H1 (cell line): Measurements from ENCODE around the gene UBASH3B. TPM values are rescaled to one million over a fixed set of nuclear protein-coding genes. Genes with fewer than 3 reads are reported as not detected.

Experiments used
- BCL11A ChIP-seq, 2 experiments: IDR thresholded peaks; one replicate each; pipeline ENCODE4 v1.6.1; 2011; ENCODE audit warnings: low read depth in 2 of 2, low read length in 2 of 2, mild to moderate bottlenecking in 2 of 2
- FOSL1 ChIP-seq: IDR thresholded peaks from 2 replicates; pipeline ENCODE4 v1.6.1; 2011; ENCODE audit warnings: mild to moderate bottlenecking, low read depth, low read length, moderate library complexity; ENCODE audit not compliant: insufficient read depth
- JUN ChIP-seq: IDR thresholded peaks from 2 replicates; pipeline ENCODE4 v1.6.1; 2011; ENCODE audit warnings: low read depth, mild to moderate bottlenecking, improper control_type of control experiment, low read length
- NRF1 ChIP-seq: IDR thresholded peaks from 2 replicates; pipeline ENCODE4 v1.6.1; 2011; ENCODE audit warnings: mild to moderate bottlenecking, low read depth, low read length, improper control_type of control experiment
- RFX5 ChIP-seq: IDR thresholded peaks from 2 replicates; pipeline ENCODE4 v1.6.1; 2011; ENCODE audit warnings: low read depth, low read length, improper control_type of control experiment, borderline replicate concordance
- SUZ12 ChIP-seq: fragments of 200-600 bp; sonication (generic); IDR thresholded peaks from 2 replicates; pipeline ENCODE4 v1.6.1; 2012; ENCODE audit warnings: mild to moderate bottlenecking, inconsistent platforms, low read length, moderate library complexity, mixed read lengths
- TBP ChIP-seq: IDR thresholded peaks from 2 replicates; pipeline ENCODE4 v1.6.1; 2011; ENCODE audit warnings: low read depth, low read length, improper control_type of control experiment
- polyA plus RNA-seq, 7 experiments: library from polyadenylated mRNA; depleted of rRNA in 3 of 7; stranded (reverse) in 5 of 7; unstranded in 2 of 7; fragments of >200 nt in 5 of 7; fragments of 200-250 nt in 2 of 7; gene quantifications; 1 replicate in 5 of 7; 2 replicates in 1 of 7; 4 replicates in 1 of 7; pipeline versions ENCODE4 v1.2.1 to v1.2.3, GENCODE V29; 2011 to 2013; ENCODE audit warnings: missing spikeins in 2 of 7, mixed read lengths in 2 of 7
- total RNA-seq: library from RNA; stranded (reverse); fragmentation: NEBNext Ultra II Directional; extraction: Animal tissue kit (Norgen Biotek cat#: 25700); gene quantifications from 2 replicates; pipeline ENCODE4 v1.2.1, GENCODE V29; 2021
- TF ChIP-seq, protein P1 (sequence below): fragments of 300-600 bp; sonication (generic); IDR thresholded peaks from 2 replicates; pipeline ENCODE4 v1.7.1; 2012; ENCODE audit warnings: low read length, moderate library complexity, mild to moderate bottlenecking, inconsistent platforms; ENCODE audit not compliant: insufficient replicate concordance

UBASH3B gene
- total and polyA plus RNA-seq, 2 of the 8 experiments (the other 6 are each of a cell fraction or from before 2014, with no cell fraction given) = 7.5 to 9.5 TPM

- TF ChIP-seq, protein P1, sequence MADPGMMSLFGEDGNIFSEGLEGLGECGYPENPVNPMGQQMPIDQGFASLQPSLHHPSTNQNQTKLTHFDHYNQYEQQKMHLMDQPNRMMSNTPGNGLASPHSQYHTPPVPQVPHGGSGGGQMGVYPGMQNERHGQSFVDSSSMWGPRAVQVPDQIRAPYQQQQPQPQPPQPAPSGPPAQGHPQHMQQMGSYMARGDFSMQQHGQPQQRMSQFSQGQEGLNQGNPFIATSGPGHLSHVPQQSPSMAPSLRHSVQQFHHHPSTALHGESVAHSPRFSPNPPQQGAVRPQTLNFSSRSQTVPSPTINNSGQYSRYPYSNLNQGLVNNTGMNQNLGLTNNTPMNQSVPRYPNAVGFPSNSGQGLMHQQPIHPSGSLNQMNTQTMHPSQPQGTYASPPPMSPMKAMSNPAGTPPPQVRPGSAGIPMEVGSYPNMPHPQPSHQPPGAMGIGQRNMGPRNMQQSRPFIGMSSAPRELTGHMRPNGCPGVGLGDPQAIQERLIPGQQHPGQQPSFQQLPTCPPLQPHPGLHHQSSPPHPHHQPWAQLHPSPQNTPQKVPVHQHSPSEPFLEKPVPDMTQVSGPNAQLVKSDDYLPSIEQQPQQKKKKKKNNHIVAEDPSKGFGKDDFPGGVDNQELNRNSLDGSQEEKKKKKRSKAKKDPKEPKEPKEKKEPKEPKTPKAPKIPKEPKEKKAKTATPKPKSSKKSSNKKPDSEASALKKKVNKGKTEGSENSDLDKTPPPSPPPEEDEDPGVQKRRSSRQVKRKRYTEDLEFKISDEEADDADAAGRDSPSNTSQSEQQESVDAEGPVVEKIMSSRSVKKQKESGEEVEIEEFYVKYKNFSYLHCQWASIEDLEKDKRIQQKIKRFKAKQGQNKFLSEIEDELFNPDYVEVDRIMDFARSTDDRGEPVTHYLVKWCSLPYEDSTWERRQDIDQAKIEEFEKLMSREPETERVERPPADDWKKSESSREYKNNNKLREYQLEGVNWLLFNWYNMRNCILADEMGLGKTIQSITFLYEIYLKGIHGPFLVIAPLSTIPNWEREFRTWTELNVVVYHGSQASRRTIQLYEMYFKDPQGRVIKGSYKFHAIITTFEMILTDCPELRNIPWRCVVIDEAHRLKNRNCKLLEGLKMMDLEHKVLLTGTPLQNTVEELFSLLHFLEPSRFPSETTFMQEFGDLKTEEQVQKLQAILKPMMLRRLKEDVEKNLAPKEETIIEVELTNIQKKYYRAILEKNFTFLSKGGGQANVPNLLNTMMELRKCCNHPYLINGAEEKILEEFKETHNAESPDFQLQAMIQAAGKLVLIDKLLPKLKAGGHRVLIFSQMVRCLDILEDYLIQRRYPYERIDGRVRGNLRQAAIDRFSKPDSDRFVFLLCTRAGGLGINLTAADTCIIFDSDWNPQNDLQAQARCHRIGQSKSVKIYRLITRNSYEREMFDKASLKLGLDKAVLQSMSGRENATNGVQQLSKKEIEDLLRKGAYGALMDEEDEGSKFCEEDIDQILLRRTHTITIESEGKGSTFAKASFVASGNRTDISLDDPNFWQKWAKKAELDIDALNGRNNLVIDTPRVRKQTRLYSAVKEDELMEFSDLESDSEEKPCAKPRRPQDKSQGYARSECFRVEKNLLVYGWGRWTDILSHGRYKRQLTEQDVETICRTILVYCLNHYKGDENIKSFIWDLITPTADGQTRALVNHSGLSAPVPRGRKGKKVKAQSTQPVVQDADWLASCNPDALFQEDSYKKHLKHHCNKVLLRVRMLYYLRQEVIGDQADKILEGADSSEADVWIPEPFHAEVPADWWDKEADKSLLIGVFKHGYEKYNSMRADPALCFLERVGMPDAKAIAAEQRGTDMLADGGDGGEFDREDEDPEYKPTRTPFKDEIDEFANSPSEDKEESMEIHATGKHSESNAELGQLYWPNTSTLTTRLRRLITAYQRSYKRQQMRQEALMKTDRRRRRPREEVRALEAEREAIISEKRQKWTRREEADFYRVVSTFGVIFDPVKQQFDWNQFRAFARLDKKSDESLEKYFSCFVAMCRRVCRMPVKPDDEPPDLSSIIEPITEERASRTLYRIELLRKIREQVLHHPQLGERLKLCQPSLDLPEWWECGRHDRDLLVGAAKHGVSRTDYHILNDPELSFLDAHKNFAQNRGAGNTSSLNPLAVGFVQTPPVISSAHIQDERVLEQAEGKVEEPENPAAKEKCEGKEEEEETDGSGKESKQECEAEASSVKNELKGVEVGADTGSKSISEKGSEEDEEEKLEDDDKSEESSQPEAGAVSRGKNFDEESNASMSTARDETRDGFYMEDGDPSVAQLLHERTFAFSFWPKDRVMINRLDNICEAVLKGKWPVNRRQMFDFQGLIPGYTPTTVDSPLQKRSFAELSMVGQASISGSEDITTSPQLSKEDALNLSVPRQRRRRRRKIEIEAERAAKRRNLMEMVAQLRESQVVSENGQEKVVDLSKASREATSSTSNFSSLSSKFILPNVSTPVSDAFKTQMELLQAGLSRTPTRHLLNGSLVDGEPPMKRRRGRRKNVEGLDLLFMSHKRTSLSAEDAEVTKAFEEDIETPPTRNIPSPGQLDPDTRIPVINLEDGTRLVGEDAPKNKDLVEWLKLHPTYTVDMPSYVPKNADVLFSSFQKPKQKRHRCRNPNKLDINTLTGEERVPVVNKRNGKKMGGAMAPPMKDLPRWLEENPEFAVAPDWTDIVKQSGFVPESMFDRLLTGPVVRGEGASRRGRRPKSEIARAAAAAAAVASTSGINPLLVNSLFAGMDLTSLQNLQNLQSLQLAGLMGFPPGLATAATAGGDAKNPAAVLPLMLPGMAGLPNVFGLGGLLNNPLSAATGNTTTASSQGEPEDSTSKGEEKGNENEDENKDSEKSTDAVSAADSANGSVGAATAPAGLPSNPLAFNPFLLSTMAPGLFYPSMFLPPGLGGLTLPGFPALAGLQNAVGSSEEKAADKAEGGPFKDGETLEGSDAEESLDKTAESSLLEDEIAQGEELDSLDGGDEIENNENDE = no peak
- no peak for TF ChIP-seq RFX5
- TF ChIP-seq TBP = no peak
- no peak for TF ChIP-seq JUN
- no peak for TF ChIP-seq SUZ12
- TF ChIP-seq NRF1 = no peak
- no peak for TF ChIP-seq BCL11A (IDR thresholded peaks at IDR 0.05; ENCODE audit: low read depth in 2 of 2, low read length in 2 of 2)
- TF ChIP-seq FOSL1 = no peak
Observed at GRCh38 chr11:122647736-122648275, 7.7 kb upstream of the UBASH3B start (continued).
